Gastroesophageal sphincter (tissue), 3 donors: ENCODE measurements around the gene MEGF11.

ENCODE experiments used
- CTCF ChIP-seq, 4 experiments: fragments of 200-600 bp in 2 of 4; fragments of 450-650 bp in 2 of 4; sonication (generic) in 1 of 4; IDR thresholded peaks; one replicate each; pipeline ENCODE4 v1.5.1; 2017 to 2019; ENCODE audit warnings: antibody characterized with exemption in 4 of 4, mild to moderate bottlenecking in 2 of 4, moderate library complexity in 2 of 4
- EP300 ChIP-seq: sonication (generic); formaldehyde crosslinking; IDR thresholded peaks from one replicate; pipeline ENCODE4 v1.6.1; 2017; ENCODE audit warnings: antibody characterized with exemption, mild to moderate bottlenecking
- POLR2A ChIP-seq, 2 donors: fragments of 450-650 bp; IDR thresholded peaks; one replicate each; pipeline ENCODE4 v1.6.1; 2017; ENCODE audit warnings: antibody characterized with exemption in 2 of 2, mild to moderate bottlenecking in 2 of 2, moderate library complexity in 1 of 2
- POLR2AphosphoS5 ChIP-seq: sonication (generic); formaldehyde crosslinking; IDR thresholded peaks from one replicate; pipeline ENCODE4 v1.6.1; 2017; ENCODE audit warnings: antibody characterized with exemption

DNA sequence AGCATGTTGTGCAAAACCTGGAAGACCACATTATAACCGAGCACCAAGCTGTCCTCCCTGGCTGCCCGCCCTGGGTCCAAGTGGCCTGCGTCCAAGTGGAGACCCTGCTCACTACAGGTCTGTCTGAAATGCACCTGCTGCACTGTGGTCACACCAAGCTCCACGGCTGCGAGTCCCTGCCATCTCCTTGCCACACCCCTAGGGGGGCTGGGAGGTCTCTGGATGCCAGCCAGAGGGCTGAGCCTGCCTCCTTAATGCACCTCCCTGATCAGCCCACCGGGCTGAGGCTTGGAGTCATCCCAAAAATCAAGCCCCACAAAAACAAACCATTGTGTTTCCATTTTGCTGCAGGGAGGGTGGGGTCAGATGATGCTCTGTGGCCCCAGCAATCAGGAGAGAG is 187.1 kb downstream of the MEGF11 start:
- TF ChIP-seq EP300 (no peak), POLR2AphosphoS5 (no peak), CTCF (IDR thresholded peaks at IDR 0.05) (no peak), POLR2A (IDR thresholded peaks at IDR 0.05) (no peak)
